ENCODE data around the gene NCF2.

DNA sequence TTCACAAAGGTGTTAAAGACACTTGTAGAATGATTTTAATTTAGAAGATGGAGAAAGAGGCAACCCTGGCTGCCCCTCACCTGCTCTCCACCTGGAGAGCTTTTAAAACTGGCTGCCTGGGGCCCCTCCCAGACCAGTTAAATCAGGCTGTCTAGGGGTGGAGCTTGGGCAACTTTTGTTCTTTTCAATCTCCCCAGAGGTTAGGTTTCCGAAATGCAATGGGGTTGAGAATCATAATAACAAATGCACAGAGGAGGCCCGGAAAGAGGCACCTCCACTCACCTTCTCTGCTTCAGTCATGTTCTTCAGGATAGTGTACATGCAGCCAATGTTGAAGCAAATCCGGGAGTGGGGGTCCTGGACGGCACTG is 400 bp downstream of the NCF2 start:
- TF ChIP-seq POLR2A (IDR thresholded peaks at IDR 0.05) (no peak), POLR2AphosphoS5 (IDR thresholded peaks at IDR 0.05; ENCODE audit: insufficient read depth in 1 of 2, low read depth in 1 of 2) (no peak)
- TF ChIP-seq, protein P1, sequence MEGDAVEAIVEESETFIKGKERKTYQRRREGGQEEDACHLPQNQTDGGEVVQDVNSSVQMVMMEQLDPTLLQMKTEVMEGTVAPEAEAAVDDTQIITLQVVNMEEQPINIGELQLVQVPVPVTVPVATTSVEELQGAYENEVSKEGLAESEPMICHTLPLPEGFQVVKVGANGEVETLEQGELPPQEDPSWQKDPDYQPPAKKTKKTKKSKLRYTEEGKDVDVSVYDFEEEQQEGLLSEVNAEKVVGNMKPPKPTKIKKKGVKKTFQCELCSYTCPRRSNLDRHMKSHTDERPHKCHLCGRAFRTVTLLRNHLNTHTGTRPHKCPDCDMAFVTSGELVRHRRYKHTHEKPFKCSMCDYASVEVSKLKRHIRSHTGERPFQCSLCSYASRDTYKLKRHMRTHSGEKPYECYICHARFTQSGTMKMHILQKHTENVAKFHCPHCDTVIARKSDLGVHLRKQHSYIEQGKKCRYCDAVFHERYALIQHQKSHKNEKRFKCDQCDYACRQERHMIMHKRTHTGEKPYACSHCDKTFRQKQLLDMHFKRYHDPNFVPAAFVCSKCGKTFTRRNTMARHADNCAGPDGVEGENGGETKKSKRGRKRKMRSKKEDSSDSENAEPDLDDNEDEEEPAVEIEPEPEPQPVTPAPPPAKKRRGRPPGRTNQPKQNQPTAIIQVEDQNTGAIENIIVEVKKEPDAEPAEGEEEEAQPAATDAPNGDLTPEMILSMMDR (IDR thresholded peaks at IDR 0.05): no peak
